Measurements from ENCODE around the gene COL2A1.

Gene COL2A1

GRCh38 chr12:48025281-48025680 lies 21.0 kb upstream of the COL2A1 start:
- no peak overlapping the region for H3K4me2 ChIP-seq (ENCODE audit: low read depth, low read length, poor library complexity, severe bottlenecking)
- H3K9me3 ChIP-seq (ENCODE audit: insufficient read depth, low read length) = no peaks in the 10 kb centered on the region
- TF ChIP-seq CTCF (IDR thresholded peaks at IDR 0.05; ENCODE audit: insufficient read depth, low read length, poor library complexity, severe bottlenecking) (no peak), EZH2phosphoT487 (conservative IDR thresholded peaks at IDR 0.05; ENCODE audit: low read length) (no peak)
- H3K9me2 ChIP-seq (replicated peaks; ENCODE audit: insufficient read depth, low read length) = no peaks in the 10 kb centered on the region
- H2AFZ ChIP-seq (ENCODE audit: low read depth, low read length, severe bottlenecking) = no peak overlapping the region
- no peaks in the 10 kb centered on the region for H3K27me3 ChIP-seq (ENCODE audit: low read length)
- H3F3A ChIP-seq (ENCODE audit: insufficient read depth) = no peaks in the 10 kb centered on the region
- no peak overlapping the region for H3K9ac ChIP-seq (ENCODE audit: low read length)
- H4K20me1 ChIP-seq (ENCODE audit: low read depth, low read length) = no peaks in the 10 kb centered on the region
- no peaks in the 10 kb centered on the region for H3K36me3 ChIP-seq (ENCODE audit: low read length)
- no peak overlapping the region for H3K27ac ChIP-seq (ENCODE audit: low read depth, low read length)
- H3K4me3 ChIP-seq (ENCODE audit: insufficient read depth, low read length, poor library complexity, severe bottlenecking) = no peak overlapping the region
- H3K79me2 ChIP-seq (ENCODE audit: insufficient read depth, low read length) = no peaks in the 10 kb centered on the region

- Histone ChIP-seq H3K36me3 (ENCODE audit: low read length) (no peaks in the 10 kb centered on the region), H3K79me2 (ENCODE audit: insufficient read depth, low read length) (no peaks in the 10 kb centered on the region), H3K27ac (ENCODE audit: low read depth, low read length) (no peak overlapping the region), H3K9ac (ENCODE audit: low read length) (no peak overlapping the region), H3K27me3 (ENCODE audit: low read length) (no peaks in the 10 kb centered on the region), H3K4me3 (ENCODE audit: insufficient read depth, low read length, poor library complexity, severe bottlenecking) (no peak overlapping the region), H3F3A (ENCODE audit: insufficient read depth) (no peaks in the 10 kb centered on the region), H3K9me2 (replicated peaks; ENCODE audit: insufficient read depth, low read length) (no peaks in the 10 kb centered on the region), H3K4me2 (ENCODE audit: low read depth, low read length, poor library complexity, severe bottlenecking) (no peak overlapping the region), H2AFZ (ENCODE audit: low read depth, low read length, severe bottlenecking) (no peak overlapping the region), H4K20me1 (ENCODE audit: low read depth, low read length) (no peaks in the 10 kb centered on the region), H3K9me3 (ENCODE audit: insufficient read depth, low read length) (no peaks in the 10 kb centered on the region)
- TF ChIP-seq CTCF (IDR thresholded peaks at IDR 0.05; ENCODE audit: insufficient read depth, low read length, poor library complexity, severe bottlenecking) (no peak), EZH2phosphoT487 (conservative IDR thresholded peaks at IDR 0.05; ENCODE audit: low read length) (no peak)
Measured at GRCh38 chr12:48024735-48025134, 20.5 kb upstream of the COL2A1 start.

GRCh38 chr12:48023386-48023785 lies 19.1 kb upstream of the COL2A1 start:
- H3K9me2 ChIP-seq (replicated peaks; ENCODE audit: insufficient read depth, low read length) = no peaks in the 10 kb centered on the region
- H4K20me1 ChIP-seq (ENCODE audit: low read depth, low read length) = no peaks in the 10 kb centered on the region
- no peak overlapping the region for H2AFZ ChIP-seq (ENCODE audit: low read depth, low read length, severe bottlenecking)
- no peaks in the 10 kb centered on the region for H3K9me3 ChIP-seq (ENCODE audit: insufficient read depth, low read length)
- H3K4me2 ChIP-seq (ENCODE audit: low read depth, low read length, poor library complexity, severe bottlenecking) = no peak overlapping the region
- no peak overlapping the region for H3K27ac ChIP-seq (ENCODE audit: low read depth, low read length)
- H3K27me3 ChIP-seq (ENCODE audit: low read length) = no peaks in the 10 kb centered on the region
- no peaks in the 10 kb centered on the region for H3K79me2 ChIP-seq (ENCODE audit: insufficient read depth, low read length)
- H3K4me3 ChIP-seq (ENCODE audit: insufficient read depth, low read length, poor library complexity, severe bottlenecking) = no peak overlapping the region
- H3K36me3 ChIP-seq (ENCODE audit: low read length) = no peaks in the 10 kb centered on the region
- no peaks in the 10 kb centered on the region for H3F3A ChIP-seq (ENCODE audit: insufficient read depth)
- TF ChIP-seq CTCF (IDR thresholded peaks at IDR 0.05; ENCODE audit: insufficient read depth, low read length, poor library complexity, severe bottlenecking) (no peak), EZH2phosphoT487 (conservative IDR thresholded peaks at IDR 0.05; ENCODE audit: low read length) (no peak)
- no peak overlapping the region for H3K9ac ChIP-seq (ENCODE audit: low read length)
